OCI-LY7 (cell line): ENCODE data around the gene CDK10. TPM values are rescaled to one million over a fixed set of nuclear protein-coding genes. Genes with fewer than 3 reads are reported as not detected.
"Not testable (repeated sequence)": the region's sequence is repeated elsewhere in the genome, so short reads cannot be mapped to it uniquely, and the experiment has no call there.

Experiments used
- BruUV-seq: library from RNA; stranded (reverse); fragments of 400-500 nt; replicated peaks from 2 replicates; lab custom pipeline; 2021; lab: Mats Ljungman, UMichigan
- CTCF ChIA-PET: fragments of 300-600 bp; sonication (Branson Sonifier 250); formaldehyde crosslinking; loops from one replicate; lab custom pipeline; 2022; ENCODE audit warnings: antibody characterized with exemption; ENCODE audit not compliant: unreplicated experiment; lab: Charles Lee
- POLR2A ChIA-PET: fragments of 300-600 bp; sonication (Branson Sonifier 250); formaldehyde crosslinking; loops from one replicate; lab custom pipeline; 2022; ENCODE audit warnings: antibody characterized with exemption; lab: Charles Lee
- DNase-seq: peaks from one replicate; pipeline ENCODE4 v3.0.0-alpha.2; 2015; ENCODE audit warnings: low spot score
- H2AFZ ChIP-seq: fragments of 200-600 bp; sonication (generic), shearing (Covaris generic); 2 replicates; pipeline ENCODE4 v1.6.1; 2014; ENCODE audit warnings: mild to moderate bottlenecking, antibody characterized with exemption, low read length, moderate library complexity
- H3K27ac ChIP-seq: fragments of 200-600 bp; sonication (generic); 2 replicates; pipeline ENCODE4 v1.5.1; 2014; ENCODE audit warnings: mixed run types, low read depth, mild to moderate bottlenecking, moderate library complexity, low read length, inconsistent platforms; ENCODE audit not compliant: poor library complexity, severe bottlenecking
- H3K36me3 ChIP-seq: fragments of 200-600 bp; sonication (generic); 2 replicates; pipeline ENCODE4 v1.6.1; 2014; ENCODE audit warnings: mild to moderate bottlenecking, antibody characterized with exemption, low read length, moderate library complexity, mixed read lengths; ENCODE audit not compliant: insufficient read depth
- H3K4me1 ChIP-seq: fragments of 200-600 bp; sonication (generic); 2 replicates; pipeline ENCODE4 v1.5.1; 2014; ENCODE audit warnings: mild to moderate bottlenecking, low read length; ENCODE audit not compliant: insufficient read depth, poor library complexity, severe bottlenecking
- H3K4me2 ChIP-seq: fragments of 200-600 bp; sonication (generic); 2 replicates; pipeline ENCODE4 v1.6.1; 2014; ENCODE audit warnings: mild to moderate bottlenecking, low read length
- H3K4me3 ChIP-seq: fragments of 200-600 bp; sonication (generic); 2 replicates; pipeline ENCODE4 v1.5.1; 2014; ENCODE audit warnings: mild to moderate bottlenecking, low read depth, low read length; ENCODE audit not compliant: poor library complexity, severe bottlenecking
- H3K79me2 ChIP-seq: fragments of 200-600 bp; sonication (generic); 2 replicates; pipeline ENCODE4 v1.6.1; 2016; ENCODE audit warnings: low read depth, mild to moderate bottlenecking, low read length, moderate library complexity, mixed read lengths; ENCODE audit not compliant: insufficient read depth
- H3K9me2 ChIP-seq: fragments of 200-600 bp; sonication (generic); 2 replicates; pipeline ENCODE4 v1.6.1; 2016; ENCODE audit warnings: mild to moderate bottlenecking, low read length, mixed read lengths; ENCODE audit not compliant: insufficient read depth
- H3K9me3 ChIP-seq: fragments of 200-600 bp; sonication (generic); 2 replicates; pipeline ENCODE4 v1.6.1; 2014; ENCODE audit warnings: mild to moderate bottlenecking, mixed run types, low read length, mixed read lengths
- H4K20me1 ChIP-seq: fragments of 200-600 bp; sonication (generic); 2 replicates; pipeline ENCODE4 v1.6.1; 2014; ENCODE audit warnings: mild to moderate bottlenecking, antibody characterized with exemption, low read length, moderate library complexity, mixed read lengths; ENCODE audit not compliant: insufficient read depth
- CTCF ChIP-seq: fragments of 200-600 bp; sonication (generic); conservative IDR thresholded peaks from 2 replicates; pipeline ENCODE4 v1.5.1; 2014; ENCODE audit warnings: mild to moderate bottlenecking, antibody characterized with exemption, low read length, moderate library complexity, mixed read lengths
- EZH2phosphoT487 ChIP-seq: fragments of 200-600 bp; sonication (generic); IDR thresholded peaks from 2 replicates; pipeline ENCODE4 v1.6.1; 2018; ENCODE audit warnings: low read depth, borderline replicate concordance, mild to moderate bottlenecking, mixed run types, antibody characterized with exemption, low read length, moderate library complexity, mixed read lengths
- intact Hi-C: fragments of 100-400 bp; cut with micrococcal nuclease; formaldehyde crosslinking; loops from one replicate; pipeline ENCODE4 v1.10.0; 2022; ENCODE audit not compliant: unreplicated experiment
- total RNA-seq, 2 experiments: library from RNA; depleted of rRNA in 1 of 2; stranded (reverse); fragments of >200 nt in 1 of 2; shearing (Covaris generic) in 1 of 2; gene quantifications; 2 replicates each; pipeline ENCODE4 v1.2.3, GENCODE V29; 2014 to 2022

The CDK10 gene
- total RNA-seq, 2 experiments from 2014 or later, result 98.6 to 130 TPM

- Histone ChIP-seq H3K36me3 (no peaks in the 10 kb centered on the region; the same call in 1 of the 2 replicates), H3K4me2 (no peak overlapping the region), H4K20me1 (no peaks in the 10 kb centered on the region), H3K4me3 (no peak overlapping the region), H2AFZ (no peak overlapping the region), H3K27ac (no peak overlapping the region), H3K79me2 (no peaks in the 10 kb centered on the region), H3K4me1 (no peaks in the 10 kb centered on the region), H3K9me3 (no peaks in the 10 kb centered on the region), H3K9me2 (no peaks in the 10 kb centered on the region)
- no peak for DNase-seq
- TF ChIP-seq EZH2phosphoT487 (no peak), CTCF (no peak)
- intact Hi-C loops, result no loop called here
- CTCF ChIA-PET, result no interaction called here
- POLR2A ChIA-PET, result no interaction called here
- BruUV-seq, result no TSS peak
Measured at GRCh38 chr16:89669755-89670154, 16.7 kb upstream of the CDK10 start.

DNA sequence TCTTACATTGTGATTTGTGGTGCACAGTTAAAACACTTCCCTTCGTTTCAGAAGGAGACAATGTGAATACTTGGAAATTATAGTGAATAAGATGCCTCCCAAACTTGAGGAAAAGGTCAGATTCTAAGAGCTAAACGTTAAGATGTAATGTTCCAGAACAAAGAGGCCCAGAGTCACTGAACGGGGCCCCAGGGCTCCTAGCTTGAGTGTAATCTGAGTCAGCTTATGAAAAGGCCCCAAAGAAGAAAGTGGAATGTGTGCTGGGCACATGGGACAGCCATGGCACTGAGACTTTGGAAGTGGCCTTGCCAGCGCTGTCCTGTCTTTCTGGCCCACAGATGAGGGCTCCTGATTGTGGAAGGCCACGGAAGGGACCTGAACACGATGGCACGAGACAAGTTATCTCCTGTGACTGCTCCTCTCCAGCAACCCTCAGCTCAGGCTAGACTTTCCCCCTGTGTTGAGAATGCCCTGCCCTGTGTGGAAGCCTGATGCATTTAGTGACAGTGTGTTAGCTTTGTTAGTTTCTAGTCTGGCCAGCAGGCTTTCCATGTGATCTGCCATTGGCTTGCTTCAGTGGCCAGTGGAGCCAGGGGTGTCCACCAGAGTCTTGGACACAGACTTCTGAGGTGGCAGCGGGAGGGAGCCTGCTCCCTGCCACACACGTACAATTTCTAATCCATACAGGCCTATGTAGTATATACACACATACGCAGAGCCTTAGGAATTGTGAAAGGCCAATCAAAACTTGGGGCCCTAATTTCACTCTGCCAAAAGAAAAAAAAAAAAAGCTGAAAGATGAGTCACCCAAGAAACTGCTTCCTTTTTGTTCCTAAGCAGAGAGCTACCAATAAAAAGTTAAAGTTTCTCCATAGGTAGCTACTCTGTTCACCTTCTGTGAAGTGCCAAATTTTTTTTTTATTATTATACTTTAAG lies 15.7 kb upstream of the CDK10 start:
- no peaks in the 10 kb centered on the region for H3K79me2 ChIP-seq
- no peak overlapping the region for H3K4me2 ChIP-seq
- POLR2A ChIA-PET, result interaction anchor here (0.6 kb wide), 1 partner anchor 13 kb away, joined by 3 read pairs; no protein-coding TSS in a partner anchor
- intact Hi-C loops, result no loop called here
- H3K9me2 ChIP-seq, result no peaks in the 10 kb centered on the region
- no peaks in the 10 kb centered on the region for H4K20me1 ChIP-seq
- no peaks in the 10 kb centered on the region for H3K4me1 ChIP-seq
- TF ChIP-seq CTCF (no peak), EZH2phosphoT487 (no peak)
- no peaks in the 10 kb centered on the region; the same call in 1 of the 2 replicates for H3K36me3 ChIP-seq
- CTCF ChIA-PET, result no interaction called here
- no peaks in the 10 kb centered on the region for H3K9me3 ChIP-seq
- no peak overlapping the region for H3K27ac ChIP-seq
- TSS peak; percentile 45 for BruUV-seq
- no peak overlapping the region for H3K4me3 ChIP-seq
- no peak overlapping the region for H2AFZ ChIP-seq
- no peak for DNase-seq

- H3K79me2 ChIP-seq, H4K20me1 ChIP-seq, H3K36me3 ChIP-seq, DNase-seq, intact Hi-C loops, CTCF ChIA-PET, H3K9me2 ChIP-seq, H3K4me2 ChIP-seq, H3K4me1 ChIP-seq, H3K27ac ChIP-seq, H2AFZ ChIP-seq, BruUV-seq, H3K4me3 ChIP-seq, H3K9me3 ChIP-seq: not testable (repeated sequence)
- POLR2A ChIA-PET, result interaction anchor here (0.6 kb wide), 1 partner anchor 107 kb away, joined by 3 read pairs; no protein-coding TSS in a partner anchor
Measured at GRCh38 chr16:89671565-89671964, 14.9 kb upstream of the CDK10 start.
